Loucy (cell line): Measurements from ENCODE around the gene DGCR2.

ENCODE experiments used
- H2AFZ ChIP-seq: fragments of 200-600 bp; sonication (generic); 2 replicates; pipeline ENCODE4 v1.6.0; 2016; ENCODE audit warnings: antibody characterized with exemption, mild to moderate bottlenecking, low read length, moderate library complexity
- H3F3A ChIP-seq: fragments of 200-600 bp; 2 replicates; pipeline ENCODE4 v1.6.0; 2016; ENCODE audit warnings: antibody characterized with exemption, low read depth, mild to moderate bottlenecking
- H3K27me3 ChIP-seq: fragments of 200-600 bp; sonication (generic); 2 replicates; pipeline ENCODE4 v1.6.1; 2014; ENCODE audit warnings: low read length, mild to moderate bottlenecking; ENCODE audit not compliant: insufficient read depth, poor library complexity, severe bottlenecking
- H3K36me3 ChIP-seq: fragments of 200-600 bp; sonication (generic); 2 replicates; pipeline ENCODE4 v1.6.1; 2016; ENCODE audit warnings: low read length; ENCODE audit not compliant: insufficient read depth
- H3K4me1 ChIP-seq: fragments of 200-600 bp; sonication (generic); 2 replicates; pipeline ENCODE4 v1.5.1; 2014; ENCODE audit warnings: low read length, mild to moderate bottlenecking; ENCODE audit not compliant: insufficient read depth, poor library complexity, severe bottlenecking
- H3K4me2 ChIP-seq: fragments of 200-600 bp; sonication (generic); 2 replicates; pipeline ENCODE4 v1.6.0; 2014; ENCODE audit warnings: antibody characterized with exemption, low read length, low read depth, mild to moderate bottlenecking; ENCODE audit not compliant: poor library complexity, severe bottlenecking
- H3K4me3 ChIP-seq: fragments of 200-600 bp; sonication (generic); 2 replicates; pipeline ENCODE4 v1.5.1; 2014; ENCODE audit warnings: low read length, mild to moderate bottlenecking, mixed read lengths; ENCODE audit not compliant: poor library complexity, severe bottlenecking
- H3K79me2 ChIP-seq: fragments of 200-600 bp; sonication (generic); 2 replicates; pipeline ENCODE4 v1.6.1; 2014; ENCODE audit warnings: low read length; ENCODE audit not compliant: insufficient read depth
- H3K9ac ChIP-seq: fragments of 200-600 bp; sonication (generic); 2 replicates; pipeline ENCODE4 v1.6.0; 2014; ENCODE audit warnings: mild to moderate bottlenecking, low read depth, low read length, moderate library complexity; ENCODE audit not compliant: poor library complexity, severe bottlenecking
- H3K9me2 ChIP-seq: fragments of 200-600 bp; sonication (generic); replicated peaks from 2 replicates; pipeline ENCODE4 v1.6.1; 2016; ENCODE audit warnings: low read depth, low read length, mixed read lengths
- H3K9me3 ChIP-seq: fragments of 200-600 bp; sonication (generic); 2 replicates; pipeline ENCODE4 v1.6.1; 2014; ENCODE audit warnings: mild to moderate bottlenecking, antibody characterized with exemption, low read length, low read depth; ENCODE audit not compliant: insufficient read depth
- H4K20me1 ChIP-seq: fragments of 200-600 bp; sonication (generic); 2 replicates; pipeline ENCODE4 v1.6.0; 2014; ENCODE audit warnings: antibody characterized with exemption, low read length, mild to moderate bottlenecking; ENCODE audit not compliant: insufficient read depth, poor library complexity, severe bottlenecking
- CTCF ChIP-seq: fragments of 200-600 bp; sonication (generic); conservative IDR thresholded peaks from 2 replicates; pipeline ENCODE4 v1.5.1; 2014; ENCODE audit warnings: mild to moderate bottlenecking, antibody characterized with exemption, low read length
- EZH2phosphoT487 ChIP-seq: fragments of 200-600 bp; IDR thresholded peaks from 2 replicates; pipeline ENCODE4 v1.6.1; 2018; ENCODE audit warnings: antibody characterized with exemption, mild to moderate bottlenecking, moderate library complexity, borderline replicate concordance

The DGCR2 gene

DNA sequence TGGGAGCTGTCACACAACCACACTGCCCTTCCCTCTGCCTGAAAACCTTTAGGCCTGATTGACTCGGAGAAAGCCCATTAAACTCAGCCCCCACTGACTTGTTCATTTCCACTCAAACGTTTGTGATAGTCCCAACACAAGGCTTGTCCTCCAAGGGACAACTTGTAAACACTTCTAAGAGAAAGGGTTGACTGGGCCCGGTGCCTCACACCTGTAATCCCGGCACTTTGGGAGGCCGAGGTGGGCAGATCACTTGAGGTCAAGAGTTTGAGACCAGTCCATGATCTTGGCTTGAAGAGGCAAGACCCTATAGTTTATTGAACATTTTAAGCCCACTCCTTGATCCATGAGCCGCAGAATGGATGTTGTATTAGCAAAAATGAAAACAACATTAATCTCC lies 122.8 kb downstream of the DGCR2 start:
- Histone ChIP-seq H3K4me2 (no peak overlapping the region), H3K9me2 (no peaks in the 10 kb centered on the region), H3K4me1 (peaks cover 12% of the 10 kb centered on the region), H3K9ac (no peak overlapping the region), H3K4me3 (no peak overlapping the region), H3F3A (no peaks in the 10 kb centered on the region), H4K20me1 (no peaks in the 10 kb centered on the region), H3K27me3 (no peaks in the 10 kb centered on the region), H3K9me3 (no peaks in the 10 kb centered on the region), H2AFZ (no peak overlapping the region), H3K36me3 (no peaks in the 10 kb centered on the region), H3K79me2 (no peaks in the 10 kb centered on the region)
- TF ChIP-seq EZH2phosphoT487 (no peak), CTCF (no peak)

- H3K36me3 ChIP-seq: no peaks in the 10 kb centered on the region
- H3K9me3 ChIP-seq: no peaks in the 10 kb centered on the region
- no peaks in the 10 kb centered on the region for H3K9me2 ChIP-seq
- H3K4me1 ChIP-seq: peaks cover 12% of the 10 kb centered on the region
- H3K79me2 ChIP-seq: no peaks in the 10 kb centered on the region
- no peak overlapping the region for H3K4me2 ChIP-seq
- H2AFZ ChIP-seq: no peak overlapping the region
- TF ChIP-seq CTCF (peak; percentile 53), EZH2phosphoT487 (no peak)
- H3K27me3 ChIP-seq: no peaks in the 10 kb centered on the region
- no peaks in the 10 kb centered on the region for H3F3A ChIP-seq
- H4K20me1 ChIP-seq: no peaks in the 10 kb centered on the region
- no peak overlapping the region for H3K4me3 ChIP-seq
- H3K9ac ChIP-seq: no peak overlapping the region
These were observed 123.2 kb downstream of the DGCR2 start for GRCh38 chr22:18999008-18999407.

DNA sequence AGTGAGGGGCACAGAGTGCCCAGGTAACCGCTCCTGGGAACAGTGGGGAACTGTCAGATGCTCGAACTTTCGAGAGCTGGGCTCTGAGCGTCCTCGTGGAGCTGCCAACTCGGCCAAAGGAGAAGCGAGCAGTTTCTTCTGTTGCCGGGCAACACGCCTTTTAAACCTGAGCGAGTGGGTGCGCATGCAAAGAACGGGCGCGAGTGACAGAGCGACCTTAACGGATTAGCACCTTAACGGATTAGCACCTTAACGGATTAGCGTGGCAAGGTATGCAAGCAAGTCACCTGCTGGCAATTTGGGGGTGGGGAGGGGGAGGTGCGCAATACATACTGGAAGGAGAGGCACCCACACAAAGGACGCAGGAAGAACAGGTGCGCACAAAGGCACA lies 124.3 kb downstream of the DGCR2 start:
- Histone ChIP-seq H3K4me2 (no peak overlapping the region), H3K27me3 (no peaks in the 10 kb centered on the region), H3K9ac (no peak overlapping the region), H3K9me2 (no peaks in the 10 kb centered on the region), H3K9me3 (no peaks in the 10 kb centered on the region), H3F3A (no peaks in the 10 kb centered on the region), H3K36me3 (no peaks in the 10 kb centered on the region), H3K4me3 (no peak overlapping the region), H3K79me2 (no peaks in the 10 kb centered on the region), H2AFZ (no peak overlapping the region), H4K20me1 (no peaks in the 10 kb centered on the region), H3K4me1 (peaks cover 12% of the 10 kb centered on the region)
- TF ChIP-seq CTCF (no peak), EZH2phosphoT487 (no peak)
